KOPT-K1 (cell line): ENCODE measurements around the gene SEC22A.
"Not testable (repeated sequence)": the region's sequence is repeated elsewhere in the genome, so short reads cannot be mapped to it uniquely, and the experiment has no call there.

Source experiments
- H3K27ac ChIP-seq: fragments of 200-600 bp; sonication (generic); 2 replicates; pipeline ENCODE4 v1.5.1; 2016; ENCODE audit warnings: antibody characterized with exemption, mild to moderate bottlenecking, low read depth, low read length; ENCODE audit not compliant: poor library complexity, severe bottlenecking
- H3K36me3 ChIP-seq: fragments of 200-600 bp; sonication (generic); 2 replicates; pipeline ENCODE4 v1.5.1; 2017; ENCODE audit warnings: antibody characterized with exemption, mild to moderate bottlenecking, low read length, moderate library complexity; ENCODE audit not compliant: insufficient read depth
- H3K9me3 ChIP-seq: fragments of 200-600 bp; sonication (generic); 2 replicates; pipeline ENCODE4 v1.5.1; 2017; ENCODE audit warnings: antibody characterized with exemption, low read length, mild to moderate bottlenecking; ENCODE audit not compliant: insufficient read depth, poor library complexity, severe bottlenecking

SEC22A gene

GRCh38 chr3:123221369-123221768 lies 19.6 kb downstream of the SEC22A start:
- not testable (repeated sequence) for H3K9me3 ChIP-seq, H3K27ac ChIP-seq
- H3K36me3 ChIP-seq = peaks cover 14% of the 10 kb centered on the region

- H3K36me3 ChIP-seq = peaks cover 34% of the 10 kb centered on the region
- H3K27ac ChIP-seq = no peak overlapping the region
- peaks cover 23% of the 10 kb centered on the region for H3K9me3 ChIP-seq
Measured at GRCh38 chr3:123225016-123225415, 23.3 kb downstream of the SEC22A start.

GRCh38 chr3:123226549-123226948 lies 24.8 kb downstream of the SEC22A start:
- Histone ChIP-seq H3K9me3 (peaks cover 23% of the 10 kb centered on the region), H3K27ac (no peak overlapping the region), H3K36me3 (peaks cover 34% of the 10 kb centered on the region)

GRCh38 chr3:123229145-123229544 lies 27.4 kb downstream of the SEC22A start:
- Histone ChIP-seq H3K9me3 (peaks cover 23% of the 10 kb centered on the region), H3K36me3 (peaks cover 41% of the 10 kb centered on the region), H3K27ac (no peak overlapping the region)

- no peak overlapping the region for H3K27ac ChIP-seq
- peaks cover 6% of the 10 kb centered on the region for H3K9me3 ChIP-seq
- H3K36me3 ChIP-seq = peaks cover 25% of the 10 kb centered on the region
Measured at GRCh38 chr3:123236902-123237301, 35.2 kb downstream of the SEC22A start.

DNA sequence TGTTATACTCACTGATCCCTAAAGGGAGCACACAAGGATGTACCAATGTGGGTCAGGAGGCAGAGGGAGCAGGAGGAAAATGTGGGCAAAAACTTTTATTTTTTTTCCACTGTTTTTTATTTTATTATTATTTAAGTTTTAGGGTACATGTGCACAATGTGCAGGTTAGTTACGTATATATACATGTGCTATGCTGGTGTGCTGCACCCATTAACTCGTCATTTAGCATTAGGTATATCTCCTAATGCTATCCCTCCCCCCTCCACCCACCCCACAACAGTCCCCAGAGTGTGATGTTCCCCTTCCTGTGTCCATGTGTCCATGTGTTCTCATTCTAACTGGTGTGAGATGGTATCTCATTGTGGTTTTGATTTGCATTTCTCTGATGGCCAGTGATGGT lies 37.4 kb downstream of the SEC22A start:
- not testable (repeated sequence) for H3K9me3 ChIP-seq, H3K27ac ChIP-seq
- peaks cover 17% of the 10 kb centered on the region for H3K36me3 ChIP-seq

- Histone ChIP-seq H3K27ac (no peak overlapping the region), H3K9me3 (peaks cover 6% of the 10 kb centered on the region), H3K36me3 (peaks cover 17% of the 10 kb centered on the region; the same call in 1 of the 2 replicates)
Measured at GRCh38 chr3:123239756-123240155, 38.0 kb downstream of the SEC22A start.

DNA sequence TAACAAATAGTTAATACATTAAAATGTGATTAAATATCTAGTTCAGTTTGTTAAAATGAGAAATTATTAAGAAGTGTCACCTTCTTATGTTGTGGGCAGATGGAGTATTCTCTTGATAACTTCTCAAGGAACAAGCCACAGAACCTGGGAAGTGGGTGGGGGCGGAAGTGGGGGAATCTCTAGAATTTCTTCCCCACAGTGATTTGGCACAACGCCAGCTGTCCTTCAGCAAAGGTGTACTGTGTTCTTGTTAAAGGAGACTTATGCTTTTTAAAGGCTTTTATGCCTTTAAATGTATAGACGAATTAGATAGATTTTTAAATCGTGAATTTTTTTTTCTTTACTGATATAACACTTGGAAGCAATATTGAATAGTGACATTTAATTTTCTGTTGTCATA lies 42.4 kb downstream of the SEC22A start:
- Histone ChIP-seq H3K36me3 (peaks cover 54% of the 10 kb centered on the region), H3K27ac (no peak overlapping the region)

DNA sequence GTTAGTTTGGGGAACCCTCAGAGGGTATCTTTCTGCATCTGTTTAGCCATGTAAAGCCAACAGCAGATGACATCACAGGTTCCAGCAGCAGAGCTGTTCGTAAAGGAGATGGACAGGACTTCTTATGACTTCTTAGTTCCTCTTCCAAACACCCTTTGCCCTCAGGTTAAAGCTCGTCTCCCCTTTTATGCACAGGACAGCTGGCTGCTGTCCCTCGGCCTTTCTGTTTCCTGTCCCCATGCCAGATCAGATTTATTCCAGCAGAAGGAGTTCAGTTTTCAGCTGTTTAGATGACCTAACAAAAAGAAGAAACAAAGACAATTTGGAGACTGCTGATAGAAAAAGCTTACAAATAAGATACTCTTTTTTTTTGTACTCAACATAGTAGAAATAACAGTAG lies 45.1 kb downstream of the SEC22A start:
- peaks cover 44% of the 10 kb centered on the region for H3K36me3 ChIP-seq

More for the DNA sequence above, 42.4 kb downstream of the SEC22A start:
- H3K9me3 ChIP-seq = peaks cover 6% of the 10 kb centered on the region

DNA sequence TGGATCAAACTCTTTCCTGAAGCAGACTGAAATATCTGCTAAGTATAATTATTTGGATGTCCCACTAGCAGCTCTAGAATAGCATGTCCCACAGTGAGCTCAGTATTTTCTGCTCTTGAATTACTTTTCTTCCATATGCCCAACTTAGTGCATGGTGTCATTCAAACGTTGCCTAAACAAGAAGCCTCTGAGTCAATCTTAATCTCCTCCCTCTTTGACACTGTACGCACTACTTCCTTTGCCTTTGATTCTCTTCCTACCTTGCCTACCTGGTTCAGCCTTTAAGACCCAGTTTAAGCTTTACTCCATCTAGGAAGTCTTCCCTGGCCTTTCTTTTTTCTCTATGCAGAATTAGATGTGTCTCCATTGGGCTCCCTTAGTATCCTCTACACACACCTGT lies 54.5 kb downstream of the SEC22A start:
- Histone ChIP-seq H3K27ac (no peak overlapping the region), H3K36me3 (0 out of 2 replicates have a peak, but pooled peaks cover 5% of the 10 kb centered on the region), H3K9me3 (no peaks in the 10 kb centered on the region)

More for the DNA sequence above, 45.1 kb downstream of the SEC22A start:
- Histone ChIP-seq H3K9me3 (no peaks in the 10 kb centered on the region), H3K27ac (no peak overlapping the region)

GRCh38 chr3:123258359-123258758 lies 56.6 kb downstream of the SEC22A start:
- Histone ChIP-seq H3K36me3 (no peaks in the 10 kb centered on the region), H3K27ac (no peak overlapping the region), H3K9me3 (no peaks in the 10 kb centered on the region)

GRCh38 chr3:123258811-123259420 lies 57.2 kb downstream of the SEC22A start:
- no peaks in the 10 kb centered on the region for H3K36me3 ChIP-seq
- H3K27ac ChIP-seq = no peak overlapping the region
- no peaks in the 10 kb centered on the region for H3K9me3 ChIP-seq

GRCh38 chr3:123261666-123262065 lies 59.9 kb downstream of the SEC22A start:
- no peak overlapping the region for H3K27ac ChIP-seq
- H3K9me3 ChIP-seq = no peaks in the 10 kb centered on the region
- H3K36me3 ChIP-seq = peaks cover 15% of the 10 kb centered on the region

DNA sequence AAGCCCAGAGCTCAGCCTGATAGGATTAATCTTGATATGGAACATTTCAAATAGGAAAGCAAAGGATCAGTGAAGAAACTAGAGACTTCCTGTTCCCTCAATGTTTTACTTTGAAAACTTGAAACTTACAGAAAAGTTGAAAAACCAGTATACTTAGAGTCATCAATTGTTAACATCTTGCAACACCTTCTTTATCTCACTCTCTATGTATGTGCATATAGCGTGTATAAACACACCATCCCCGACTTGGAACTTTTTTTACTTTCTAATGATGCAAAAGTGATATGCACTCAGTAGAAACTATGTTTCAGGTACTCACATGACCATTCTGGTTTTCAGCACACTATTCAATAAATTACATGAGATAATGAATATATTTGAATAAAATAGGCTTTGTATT lies 60.5 kb downstream of the SEC22A start:
- Histone ChIP-seq H3K27ac (no peak overlapping the region), H3K36me3 (peaks cover 15% of the 10 kb centered on the region), H3K9me3 (no peaks in the 10 kb centered on the region)

DNA sequence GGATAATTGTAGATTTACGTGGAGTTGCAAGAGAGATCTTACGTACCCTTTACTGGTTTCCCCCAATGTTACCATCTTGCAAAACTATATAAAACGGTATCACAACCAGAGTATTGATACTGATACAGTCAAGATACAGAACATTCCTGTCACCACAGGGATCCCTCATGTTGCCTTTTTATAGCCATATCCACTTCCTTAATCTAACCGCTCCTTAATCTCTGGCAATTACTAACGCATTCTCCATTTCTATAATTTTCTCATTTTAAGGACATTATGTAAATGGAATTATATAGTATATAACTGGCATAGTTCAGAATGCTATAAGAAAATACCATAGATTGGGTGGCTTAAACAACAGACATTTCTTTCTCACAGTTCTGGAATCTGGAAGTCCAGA lies 61.1 kb downstream of the SEC22A start:
- Histone ChIP-seq H3K27ac (no peak overlapping the region), H3K9me3 (no peaks in the 10 kb centered on the region), H3K36me3 (peaks cover 15% of the 10 kb centered on the region)

DNA sequence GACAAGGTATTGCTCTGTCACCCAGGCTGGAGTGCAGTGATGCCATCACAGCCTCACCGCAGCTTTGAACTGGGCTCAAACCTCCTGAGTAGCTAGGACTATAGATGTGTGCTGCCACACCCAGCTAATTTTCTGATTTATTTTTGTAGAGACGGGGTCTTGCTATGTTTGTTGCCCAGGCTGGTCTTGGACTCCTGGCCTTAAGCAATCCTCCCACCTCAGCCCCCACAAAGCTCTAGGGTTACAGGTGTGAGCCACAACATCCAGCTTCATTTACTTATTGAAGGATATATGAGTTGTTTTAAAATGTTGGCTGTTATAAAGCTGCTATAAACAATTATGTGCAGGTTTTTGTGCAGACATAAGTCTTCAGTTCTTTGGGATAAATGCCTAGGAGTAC lies 62.2 kb downstream of the SEC22A start:
- no peaks in the 10 kb centered on the region for H3K9me3 ChIP-seq
- H3K27ac ChIP-seq = no peak overlapping the region
- H3K36me3 ChIP-seq = peaks cover 15% of the 10 kb centered on the region
